Right cardiac atrium (tissue), 5 donors: ENCODE data around the gene RAB3C. TPM values are rescaled to one million over a fixed set of nuclear protein-coding genes. Genes with fewer than 3 reads are reported as not detected.

Experiments used
- ATAC-seq, 2 donors: fragments of 200-7000 bp; cut with Tn5 transposase; one replicate each; pipeline versions ENCODE4 v1.8.0 to v1.9.1; 2020; ENCODE audit warnings: moderate library complexity in 2 of 2, mild to moderate bottlenecking in 1 of 2
- DNase-seq, 3 donors: peaks; one replicate each; pipeline ENCODE4 v3.0.0-alpha.2; 2020
- H3K27ac ChIP-seq: one replicate; pipeline ENCODE4 v1.5.1; 2013; ENCODE audit warnings: mild to moderate bottlenecking, low read length, control low read depth, moderate library complexity
- H3K27me3 ChIP-seq: one replicate; pipeline ENCODE4 v1.6.1; 2013; ENCODE audit not compliant: control insufficient read depth, insufficient read depth
- H3K4me1 ChIP-seq: one replicate; pipeline ENCODE4 v1.6.1; 2013; ENCODE audit warnings: low read length; ENCODE audit not compliant: control insufficient read depth, insufficient read depth
- H3K4me3 ChIP-seq: one replicate; pipeline ENCODE4 v1.5.1; 2013; ENCODE audit warnings: low read length, control low read depth
- H3K9me3 ChIP-seq: one replicate; pipeline ENCODE4 v1.6.1; 2013; ENCODE audit warnings: low read length; ENCODE audit not compliant: control insufficient read depth
- WGBS: extraction: QIAGEN DNeasy Blood & Tissue Kit; methylation state at CpG from one replicate; pipeline ENCODE4 v1.1.7; 2013; 5-methylcytosine and 5-hydroxymethylcytosine counted together
- intact Hi-C, 4 donors: fragments of 100-400 bp; cut with DNase I; formaldehyde crosslinking; loops; one replicate each; pipeline versions ENCODE4 v1.11.0 to v1.14.0; 2022 to 2023
- polyA plus RNA-seq: library from polyadenylated mRNA; stranded (reverse); fragments of 200-250 nt; gene quantifications from one replicate; pipeline ENCODE4 v1.2.3, GENCODE V29; 2013
- total RNA-seq, 4 donors: library from RNA; stranded (reverse); fragmentation: NEBNext Ultra II Directional; extraction: Animal tissue kit (Norgen Biotek cat#: 25700); gene quantifications; one replicate each; pipeline ENCODE4 v1.2.1, GENCODE V29; 2021
- donor health status: healthy with polysubstance abuse.
- donor health status: DM: no; HTN: yes; CAD: no.
- donor health status: DM: no; HTN: no; CAD: no.
- donor health status: DM: no; HTN: yes; CAD: no; lungs with severe emphysema.
- donor health status: DM: yes; HTN: yes; CAD: no.

Gene RAB3C
- total and polyA plus RNA-seq, 5 donors: 0.34 to 1.3 (median 0.53) TPM

- intact Hi-C loops: no loop called here
Measured at GRCh38 chr5:58834242-58835225, 251.7 kb downstream of the RAB3C start.

GRCh38 chr5:58836351-58836750, 253.5 kb downstream of the RAB3C start:
- H3K27ac ChIP-seq: no peak overlapping the region
- ATAC-seq (no peak), DNase-seq (no peak)
- no peaks in the 10 kb centered on the region for H3K4me1 ChIP-seq
- no peaks in the 10 kb centered on the region for H3K27me3 ChIP-seq
- intact Hi-C loops: no loop called here
- no peak overlapping the region for H3K4me3 ChIP-seq
- 72% methylated on average over 3 of the region's 3 CpGs for WGBS
- no peaks in the 10 kb centered on the region for H3K9me3 ChIP-seq

More at GRCh38 chr5:58834242-58835225, 251.7 kb downstream of the RAB3C start:
- Histone ChIP-seq H3K27me3 (no peaks in the 10 kb centered on the region), H3K9me3 (no peaks in the 10 kb centered on the region), H3K4me3 (no peak overlapping the region), H3K4me1 (no peaks in the 10 kb centered on the region), H3K27ac (no peak overlapping the region)
- DNase-seq (no peak), ATAC-seq (no peak)

DNA sequence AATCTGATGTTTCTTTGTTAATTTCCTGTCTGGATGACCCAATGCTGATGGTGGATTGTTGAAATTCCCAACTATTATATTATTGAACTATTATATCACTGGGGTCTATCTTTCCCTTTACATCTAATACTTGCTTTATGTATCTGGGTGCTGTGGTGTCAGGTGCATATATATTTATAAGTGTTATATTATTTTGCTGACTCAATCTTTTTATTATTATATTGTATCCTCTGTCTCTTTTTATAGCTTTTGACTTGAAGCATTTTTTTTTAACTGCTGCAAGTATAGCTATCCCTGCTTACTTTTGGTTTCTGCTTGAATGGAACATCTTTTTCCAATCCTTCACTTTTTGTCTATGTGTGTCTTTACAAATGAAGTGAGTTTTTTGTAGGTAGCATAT, 255.9 kb downstream of the RAB3C start:
- ATAC-seq (no peak), DNase-seq (no peak)
- no peak overlapping the region for H3K4me3 ChIP-seq
- intact Hi-C loops: no loop called here
- no peaks in the 10 kb centered on the region for H3K9me3 ChIP-seq
- no peaks in the 10 kb centered on the region for H3K4me1 ChIP-seq
- H3K27me3 ChIP-seq: no peaks in the 10 kb centered on the region
- H3K27ac ChIP-seq: no peak overlapping the region

DNA sequence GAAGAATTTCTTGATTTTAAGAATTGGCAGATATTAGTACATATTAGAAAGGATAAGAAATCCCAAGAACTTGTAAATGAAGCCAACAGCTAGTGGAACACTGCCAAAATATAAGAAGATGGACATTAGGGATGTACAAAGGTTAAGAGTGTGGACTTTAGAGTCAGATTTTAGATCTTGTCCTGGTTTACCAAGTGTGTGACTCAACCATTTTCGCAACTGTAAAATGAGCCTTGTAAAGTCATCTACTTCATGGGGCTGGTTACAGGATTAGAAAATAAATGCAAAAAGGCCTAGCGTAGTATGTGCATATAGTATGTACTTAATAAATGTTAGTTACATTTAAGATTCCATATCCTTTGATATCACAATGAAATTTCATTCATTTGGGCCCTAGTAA, 260.0 kb downstream of the RAB3C start:
- no peaks in the 10 kb centered on the region for H3K4me1 ChIP-seq
- H3K9me3 ChIP-seq: no peaks in the 10 kb centered on the region
- 95% methylated on average over 2 of the region's 2 CpGs for WGBS
- DNase-seq: no peak
- no peak for ATAC-seq
- no peak overlapping the region for H3K27ac ChIP-seq
- H3K27me3 ChIP-seq: no peaks in the 10 kb centered on the region
- intact Hi-C loops: loop anchor here in 1 of 4 donors (10.0 kb wide), 1 partner anchor 348 kb away; the partner anchor contains the start of gene GAPT
- no peak overlapping the region for H3K4me3 ChIP-seq

DNA sequence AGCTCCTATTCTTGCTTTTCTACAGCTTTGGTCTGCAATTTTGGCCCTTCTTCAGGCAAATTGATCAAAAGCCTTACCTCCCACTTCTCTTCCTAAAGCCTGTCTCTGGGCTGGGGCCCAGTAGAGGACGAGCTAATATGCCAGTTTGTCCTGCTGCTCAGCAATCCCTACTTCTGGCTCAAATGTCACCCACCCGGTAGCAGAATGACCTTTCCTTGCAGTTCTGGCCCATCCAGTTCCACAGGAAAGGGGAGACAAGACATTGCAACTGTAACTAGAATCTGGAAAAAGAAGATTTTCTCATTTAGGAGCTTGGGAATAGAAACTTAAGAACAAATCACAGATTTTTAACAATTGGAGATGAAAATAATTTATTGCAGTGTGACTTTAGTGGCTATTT, 261.5 kb downstream of the RAB3C start:
- 66% methylated on average over 2 of the region's 2 CpGs for WGBS
- H3K27ac ChIP-seq: no peak overlapping the region
- intact Hi-C loops: loop anchor here in 1 of 4 donors (10.0 kb wide), 1 partner anchor 350 kb away; the partner anchor contains the start of gene GAPT
- no peak for ATAC-seq
- no peaks in the 10 kb centered on the region for H3K27me3 ChIP-seq
- no peaks in the 10 kb centered on the region for H3K9me3 ChIP-seq
- H3K4me1 ChIP-seq: no peaks in the 10 kb centered on the region
- no peak for DNase-seq
- H3K4me3 ChIP-seq: no peak overlapping the region

DNA sequence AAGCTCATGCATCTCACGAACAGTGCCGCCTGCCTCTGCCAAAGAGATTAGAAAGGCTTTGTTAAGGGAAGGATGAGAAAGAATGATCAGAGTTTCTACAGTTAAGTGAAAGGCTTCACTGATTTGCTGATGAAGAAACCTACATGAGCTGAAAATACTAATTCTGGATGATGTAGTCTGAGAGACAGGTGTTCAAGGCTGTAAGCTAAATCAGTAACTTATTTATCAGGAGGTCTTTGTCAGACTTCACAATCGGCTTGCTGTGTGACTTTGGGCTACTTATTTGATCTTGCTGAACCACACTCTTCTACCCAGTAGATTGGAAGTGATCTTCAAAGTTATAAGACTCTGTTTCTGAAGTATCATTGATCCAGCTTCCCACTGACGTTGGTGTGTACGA, 264.2 kb downstream of the RAB3C start:
- no peaks in the 10 kb centered on the region for H3K4me1 ChIP-seq
- H3K27me3 ChIP-seq: no peaks in the 10 kb centered on the region
- no peaks in the 10 kb centered on the region for H3K9me3 ChIP-seq
- WGBS: 77% methylated on average over 5 of the region's 5 CpGs
- H3K4me3 ChIP-seq: no peak overlapping the region
- no peak for DNase-seq
- ATAC-seq: no peak
- intact Hi-C loops: loop anchor here in 1 of 4 donors (10.0 kb wide), 1 partner anchor 352 kb away; the partner anchor contains the start of gene GAPT
- H3K27ac ChIP-seq: no peak overlapping the region

DNA sequence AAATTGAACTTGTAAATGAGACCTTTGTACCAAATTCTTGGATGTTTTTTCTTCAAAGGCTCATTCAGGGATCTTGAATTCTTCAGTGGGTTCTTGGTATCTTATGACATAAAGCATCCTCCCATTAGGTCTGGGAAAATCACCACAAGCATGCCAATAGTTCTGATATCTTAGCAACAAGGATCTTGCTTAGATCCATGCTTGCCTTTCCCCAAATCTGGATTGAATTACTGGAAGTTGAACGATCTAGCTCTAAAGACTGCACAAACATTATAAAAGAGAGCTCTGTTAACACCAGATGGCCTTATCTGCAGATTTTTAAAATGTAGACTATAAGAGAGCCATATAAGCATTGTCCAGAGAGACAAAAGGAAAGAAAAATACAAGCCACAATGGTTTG, 266.3 kb downstream of the RAB3C start:
- H3K27ac ChIP-seq: no peak overlapping the region
- intact Hi-C loops: loop anchor here in 2 of 4 donors (2.0 to 10.0 kb wide), 2 partner anchors 348 to 354 kb away; partner anchors contain the start of gene GAPT (in 1 of the 2)
- H3K4me3 ChIP-seq: no peak overlapping the region
- 32% methylated on average over 1 of the region's 1 CpG for WGBS
- H3K4me1 ChIP-seq: no peaks in the 10 kb centered on the region
- no peaks in the 10 kb centered on the region for H3K27me3 ChIP-seq
- ATAC-seq: no peak
- no peaks in the 10 kb centered on the region for H3K9me3 ChIP-seq
- no peak for DNase-seq

GRCh38 chr5:58849921-58850667, 267.2 kb downstream of the RAB3C start:
- Histone ChIP-seq H3K9me3 (no peaks in the 10 kb centered on the region), H3K4me3 (no peak overlapping the region), H3K27ac (no peak overlapping the region), H3K4me1 (no peaks in the 10 kb centered on the region), H3K27me3 (no peaks in the 10 kb centered on the region)
- intact Hi-C loops: loop anchor here (2.0 to 10.0 kb wide), 4 partner anchors 349 to 355 kb away; partner anchors contain the start of gene GAPT (in 1 of the 4)
- DNase-seq (no peak), ATAC-seq (peak; percentile 47 to 64)
- 30% methylated on average over 3 of the region's 3 CpGs for WGBS

DNA sequence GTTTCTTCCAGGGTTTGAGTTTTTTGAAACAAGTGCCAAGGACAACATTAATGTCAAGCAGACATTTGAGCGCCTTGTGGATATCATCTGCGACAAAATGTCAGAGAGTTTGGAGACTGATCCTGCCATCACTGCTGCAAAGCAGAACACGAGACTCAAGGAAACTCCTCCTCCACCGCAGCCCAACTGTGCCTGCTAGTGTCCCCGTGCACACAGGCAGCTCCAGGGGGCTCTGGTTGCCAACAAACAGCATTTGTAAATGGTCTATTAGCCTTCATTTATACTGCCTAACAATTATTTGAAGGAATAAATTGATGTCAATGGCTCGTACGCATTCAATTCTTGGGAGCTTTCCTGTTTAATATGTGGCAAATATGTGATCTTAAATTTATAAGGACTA, 268.3 kb downstream of the RAB3C start:
- no peak overlapping the region for H3K27ac ChIP-seq
- 69% methylated on average over 7 of the region's 7 CpGs for WGBS

DNA sequence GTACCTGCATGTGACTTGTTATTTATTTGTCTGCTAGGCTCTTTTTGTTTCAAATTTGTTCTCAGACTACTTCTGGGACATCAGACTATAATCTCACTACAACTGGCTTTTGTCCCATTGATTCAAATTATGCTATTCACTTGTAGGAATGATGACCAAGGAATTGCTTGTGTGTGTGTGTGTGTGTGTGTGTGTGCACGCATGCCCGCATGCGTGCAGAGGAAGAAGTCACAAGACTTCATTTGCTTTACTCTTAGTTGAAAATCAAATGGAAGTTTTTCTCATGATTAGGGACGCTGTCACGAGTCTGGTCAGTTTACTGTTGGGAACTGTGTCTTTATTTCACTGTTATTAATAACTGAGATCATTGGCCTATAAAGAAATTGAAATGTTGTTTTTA, 268.7 kb downstream of the RAB3C start:
- H3K27ac ChIP-seq: no peak overlapping the region
- no peak for DNase-seq
- 94% methylated on average over 5 of the region's 5 CpGs for WGBS
- H3K9me3 ChIP-seq: no peaks in the 10 kb centered on the region
- intact Hi-C loops: loop anchor here in 2 of 4 donors (2.0 to 5.0 kb wide), 2 partner anchors 353 to 354 kb away; no protein-coding TSS in a partner anchor
- no peaks in the 10 kb centered on the region for H3K4me1 ChIP-seq
- ATAC-seq: no peak
- no peaks in the 10 kb centered on the region for H3K27me3 ChIP-seq
- no peak overlapping the region for H3K4me3 ChIP-seq

More for the DNA sequence above, 268.3 kb downstream of the RAB3C start:
- Histone ChIP-seq H3K9me3 (no peaks in the 10 kb centered on the region), H3K4me3 (no peak overlapping the region), H3K27me3 (no peaks in the 10 kb centered on the region), H3K4me1 (no peaks in the 10 kb centered on the region)
- DNase-seq (no peak), ATAC-seq (no peak)
- intact Hi-C loops: loop anchor here in 2 of 4 donors (2.0 to 5.0 kb wide), 2 partner anchors 352 to 354 kb away; no protein-coding TSS in a partner anchor
